HEK293T (cell line): Measurements from ENCODE around the gene SLC10A7.

ENCODE experiments used
- CTCF ChIA-PET: fragments of 350-600 bp; formaldehyde crosslinking; extraction: SDS; loops from one replicate; lab custom pipeline; 2021; ENCODE audit warnings: antibody characterized with exemption, inconsistent platforms; lab: Yijun Ruan, JAX
- POLR2A ChIA-PET: fragments of 350-600 bp; formaldehyde crosslinking; extraction: SDS; loops from one replicate; lab custom pipeline; 2020; ENCODE audit warnings: antibody characterized with exemption, inconsistent platforms; lab: Yijun Ruan, JAX
- DNase-seq: peaks from one replicate; pipeline ENCODE4 v3.0.0; 2012; ENCODE audit warnings: mixed read lengths; ENCODE audit errors: extremely low spot score
- ARNT ChIP-seq: fragments of 450-650 bp; IDR thresholded peaks from 2 replicates; pipeline ENCODE4 v1.6.1; 2017; ENCODE audit warnings: mild to moderate bottlenecking
- BHLHE40 ChIP-seq: fragments of 450-650 bp; IDR thresholded peaks from 2 replicates; pipeline ENCODE4 v1.6.1; 2016; ENCODE audit warnings: mild to moderate bottlenecking, moderate library complexity, borderline replicate concordance
- CTBP1 ChIP-seq: fragments of 450-650 bp; IDR thresholded peaks from 2 replicates; pipeline ENCODE4 v1.6.1; 2016; ENCODE audit warnings: borderline replicate concordance
- ELF4 ChIP-seq: fragments of 450-650 bp; IDR thresholded peaks from 2 replicates; pipeline ENCODE4 v1.6.1; 2017; ENCODE audit warnings: antibody characterized with exemption
- FOXA1 ChIP-seq: fragments of 450-650 bp; IDR thresholded peaks from 2 replicates; pipeline ENCODE4 v1.6.1; 2016; ENCODE audit warnings: mild to moderate bottlenecking
- FOXK2 ChIP-seq: fragments of 450-650 bp; IDR thresholded peaks from 2 replicates; pipeline ENCODE4 v1.6.1; 2016; ENCODE audit warnings: mild to moderate bottlenecking
- FOXM1 ChIP-seq: fragments of 450-650 bp; IDR thresholded peaks from 2 replicates; pipeline ENCODE4 v1.6.1; 2017; ENCODE audit warnings: mild to moderate bottlenecking, borderline replicate concordance
- HDGF ChIP-seq: fragments of 450-650 bp; IDR thresholded peaks from 2 replicates; pipeline ENCODE4 v1.6.1; 2017; ENCODE audit warnings: antibody characterized with exemption, borderline replicate concordance
- L3MBTL2 ChIP-seq: fragments of 450-650 bp; conservative IDR thresholded peaks from 2 replicates; pipeline ENCODE4 v1.6.1; 2016; ENCODE audit warnings: mild to moderate bottlenecking
- LEF1 ChIP-seq: fragments of 450-650 bp; IDR thresholded peaks from 2 replicates; pipeline ENCODE4 v1.6.1; 2017; ENCODE audit warnings: mild to moderate bottlenecking, borderline replicate concordance
- NFRKB ChIP-seq: fragments of 450-650 bp; IDR thresholded peaks from 2 replicates; pipeline ENCODE4 v1.6.1; 2016; ENCODE audit warnings: mild to moderate bottlenecking, moderate library complexity
- PKNOX1 ChIP-seq: fragments of 450-650 bp; IDR thresholded peaks from 2 replicates; pipeline ENCODE4 v1.6.1; 2016
- SP1 ChIP-seq: fragments of 450-650 bp; IDR thresholded peaks from 2 replicates; pipeline ENCODE4 v1.6.1; 2017
- SUZ12 ChIP-seq: fragments of 450-650 bp; IDR thresholded peaks from 2 replicates; pipeline ENCODE4 v1.6.1; 2016; ENCODE audit warnings: mild to moderate bottlenecking
- TARDBP ChIP-seq: fragments of 450-650 bp; IDR thresholded peaks from 2 replicates; pipeline ENCODE4 v1.6.1; 2016
- ZNF384 ChIP-seq: fragments of 450-650 bp; IDR thresholded peaks from 2 replicates; pipeline ENCODE4 v1.6.1; 2016

SLC10A7 gene

GRCh38 chr4:146389561-146389960, 132.2 kb downstream of the SLC10A7 start:
- ChIA-PET CTCF (interaction anchor here (0.8 kb wide), 1 partner anchor 301 kb away, joined by 4 read pairs; no protein-coding TSS in a partner anchor), POLR2A (no interaction called here)
- no peak for DNase-seq
- TF ChIP-seq L3MBTL2 (no peak), BHLHE40 (no peak), LEF1 (no peak), HDGF (no peak), FOXM1 (no peak), TARDBP (no peak), FOXK2 (no peak), NFRKB (no peak), FOXA1 (no peak), SUZ12 (no peak)

GRCh38 chr4:146382194-146382593, 139.5 kb downstream of the SLC10A7 start:
- ChIA-PET CTCF (no interaction called here), POLR2A (no interaction called here)
- no peak for TF ChIP-seq SP1
- no peak for TF ChIP-seq ELF4
- no peak for TF ChIP-seq NFRKB
- TF ChIP-seq L3MBTL2 = no peak
- no peak for TF ChIP-seq FOXK2
- no peak for TF ChIP-seq PKNOX1
- no peak for TF ChIP-seq TARDBP
- no peak for TF ChIP-seq HDGF
- no peak for TF ChIP-seq ARNT
- TF ChIP-seq SUZ12 = no peak
- no peak for TF ChIP-seq CTBP1
- TF ChIP-seq BHLHE40 = no peak
- TF ChIP-seq FOXA1 = no peak
- no peak for TF ChIP-seq FOXM1
- TF ChIP-seq LEF1 = no peak
- TF ChIP-seq ZNF384 = no peak
- no peak for DNase-seq

- POLR2A ChIA-PET = no interaction called here
- TF ChIP-seq BHLHE40 = no peak
- no peak for TF ChIP-seq HDGF
- TF ChIP-seq LEF1 = no peak
- TF ChIP-seq ZNF384 = no peak
- TF ChIP-seq SUZ12 = no peak
- TF ChIP-seq PKNOX1 = no peak
- TF ChIP-seq L3MBTL2 = no peak
- no peak for TF ChIP-seq ARNT
- TF ChIP-seq ELF4 = no peak
- CTCF ChIA-PET = no interaction called here
- no peak for DNase-seq
Measured at GRCh38 chr4:146381263-146381872, 140.4 kb downstream of the SLC10A7 start.

- no peak for DNase-seq
- POLR2A ChIA-PET = no interaction called here
- no peak for TF ChIP-seq BHLHE40
- TF ChIP-seq ELF4 = no peak
- no peak for TF ChIP-seq SP1
- TF ChIP-seq NFRKB = no peak
- no peak for TF ChIP-seq CTBP1
- CTCF ChIA-PET = no interaction called here
Measured at GRCh38 chr4:146379744-146380143, 142.0 kb downstream of the SLC10A7 start.

- ChIA-PET POLR2A (no interaction called here), CTCF (no interaction called here)
- DNase-seq = no peak
- TF ChIP-seq FOXM1 (no peak), PKNOX1 (no peak), BHLHE40 (no peak), NFRKB (no peak), LEF1 (no peak), HDGF (no peak), ELF4 (no peak), SP1 (no peak), L3MBTL2 (no peak), ARNT (no peak)
Measured at GRCh38 chr4:146371812-146372211, 149.9 kb downstream of the SLC10A7 start.

- TF ChIP-seq PKNOX1 = no peak
- TF ChIP-seq L3MBTL2 = no peak
- TF ChIP-seq CTBP1 = no peak
- no peak for TF ChIP-seq HDGF
- TF ChIP-seq ZNF384 = no peak
- TF ChIP-seq FOXA1 = no peak
- TF ChIP-seq BHLHE40 = no peak
- TF ChIP-seq SUZ12 = no peak
- no peak for TF ChIP-seq SP1
- TF ChIP-seq ARNT = no peak
- no peak for TF ChIP-seq NFRKB
- TF ChIP-seq TARDBP = no peak
- no peak for TF ChIP-seq FOXM1
- no peak for TF ChIP-seq FOXK2
- no peak for TF ChIP-seq LEF1
- TF ChIP-seq ELF4 = no peak
- CTCF ChIA-PET = no interaction called here
Measured at GRCh38 chr4:146370841-146371240, 150.9 kb downstream of the SLC10A7 start.

More at GRCh38 chr4:146370841-146371240, 150.9 kb downstream of the SLC10A7 start:
- POLR2A ChIA-PET = no interaction called here
- no peak for DNase-seq
